SHP77 treated with DMSO at 0.1 percent for 48 hours (cell line): ENCODE data around the gene AGBL4.

Experiments used
- DNase-seq: peaks from one replicate; lab custom pipeline; 2025; lab: John Stamatoyannopoulos, UW

The AGBL4 gene

DNA sequence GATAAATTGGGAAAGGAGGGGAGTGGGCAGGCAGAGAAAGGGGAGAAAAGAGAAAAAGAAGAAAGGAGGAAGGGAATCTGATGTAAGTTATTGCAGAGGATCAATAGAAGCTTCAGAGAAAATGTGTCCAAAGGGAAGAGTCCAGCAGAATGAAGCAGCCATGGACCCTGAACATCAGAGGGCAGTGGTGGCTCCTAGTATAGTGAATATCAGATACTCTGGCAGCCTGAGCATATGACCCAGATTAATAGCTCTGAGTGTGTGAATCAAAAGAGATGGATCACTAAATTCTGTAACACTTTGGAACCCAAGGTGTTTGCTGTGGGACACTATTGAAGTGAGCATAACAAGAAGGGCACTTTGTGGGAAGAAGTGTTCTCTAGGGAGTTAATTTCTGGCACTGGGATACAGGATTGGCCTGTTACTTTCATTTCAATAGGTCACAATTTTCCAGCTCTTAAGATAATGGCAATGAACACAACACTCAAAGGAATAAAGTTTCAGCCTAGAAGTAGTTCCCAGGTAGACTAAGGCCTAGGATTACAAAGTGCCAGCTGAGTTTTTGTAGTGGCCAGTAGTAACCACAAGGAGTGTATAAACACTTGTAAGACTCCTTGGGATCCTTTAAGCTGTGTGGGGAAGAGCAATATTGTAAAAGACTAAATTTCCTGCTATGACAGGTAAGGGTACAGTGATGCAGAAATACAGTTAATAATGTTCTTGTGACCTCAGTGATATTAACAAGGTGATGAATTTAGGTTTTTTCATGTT, 1082.6 kb downstream of the AGBL4 start:
- no peak for DNase-seq

GRCh38 chr1:48940354-48940753, 1083.4 kb downstream of the AGBL4 start:
- DNase-seq = no peak

DNA sequence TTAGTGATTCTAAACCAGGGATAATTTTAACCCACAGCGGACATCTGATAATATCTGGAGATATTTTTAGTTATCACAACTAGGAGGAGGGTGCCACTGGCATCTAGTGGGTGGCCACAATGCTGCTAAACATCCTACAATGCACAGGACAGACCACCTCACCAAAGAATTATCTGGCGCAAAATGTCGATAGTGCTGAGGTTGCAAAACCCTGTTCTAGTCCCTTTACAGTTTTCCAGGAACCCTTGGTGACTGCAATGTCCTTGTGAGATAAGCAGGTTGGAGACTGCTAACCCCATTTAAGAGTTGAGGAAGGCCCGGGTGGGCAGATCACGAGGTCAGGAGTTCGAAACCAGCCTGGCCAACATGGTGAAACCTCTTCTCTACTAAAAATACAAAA, 1083.9 kb downstream of the AGBL4 start:
- no peak for DNase-seq

GRCh38 chr1:48939042-48939441, 1084.7 kb downstream of the AGBL4 start:
- no peak for DNase-seq

GRCh38 chr1:48937732-48938131, 1086.0 kb downstream of the AGBL4 start:
- no peak for DNase-seq

- no peak for DNase-seq
Measured at GRCh38 chr1:48936436-48936835, 1087.3 kb downstream of the AGBL4 start.

GRCh38 chr1:48932366-48932765, 1091.4 kb downstream of the AGBL4 start:
- DNase-seq = no peak

DNA sequence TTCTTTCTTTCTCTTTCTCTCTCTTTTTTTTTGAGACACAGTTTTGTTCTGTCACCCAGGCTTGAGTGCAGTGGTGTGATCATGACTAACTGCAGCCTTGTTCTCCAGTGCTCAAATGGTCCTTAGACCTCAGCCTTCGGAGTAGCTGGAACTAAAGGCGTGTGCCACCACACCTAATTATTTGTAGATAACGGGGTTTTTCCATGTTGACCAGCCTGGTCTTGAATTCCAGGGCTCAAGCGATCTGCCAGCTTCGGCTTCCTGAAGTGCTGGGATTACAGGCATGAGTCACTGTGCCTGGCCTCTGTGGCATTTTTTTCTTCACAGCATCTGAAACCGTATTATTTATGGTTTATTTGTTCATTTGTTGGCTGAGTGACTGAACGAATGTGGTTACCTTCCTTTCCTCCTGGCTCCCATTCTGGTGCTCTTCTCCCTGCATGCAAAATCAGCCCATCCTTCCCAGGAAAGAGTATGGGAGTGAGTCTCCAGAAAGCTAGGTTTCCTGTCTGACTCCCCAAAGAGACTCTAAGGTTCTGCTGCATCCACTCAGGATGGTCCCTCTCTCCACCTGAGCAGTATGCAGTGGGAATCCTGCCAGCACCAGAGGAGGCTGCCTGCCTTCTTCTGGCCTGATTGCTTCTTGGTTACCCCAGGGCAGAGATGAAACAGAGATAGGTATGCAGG, 1092.1 kb downstream of the AGBL4 start:
- DNase-seq = no peak

DNA sequence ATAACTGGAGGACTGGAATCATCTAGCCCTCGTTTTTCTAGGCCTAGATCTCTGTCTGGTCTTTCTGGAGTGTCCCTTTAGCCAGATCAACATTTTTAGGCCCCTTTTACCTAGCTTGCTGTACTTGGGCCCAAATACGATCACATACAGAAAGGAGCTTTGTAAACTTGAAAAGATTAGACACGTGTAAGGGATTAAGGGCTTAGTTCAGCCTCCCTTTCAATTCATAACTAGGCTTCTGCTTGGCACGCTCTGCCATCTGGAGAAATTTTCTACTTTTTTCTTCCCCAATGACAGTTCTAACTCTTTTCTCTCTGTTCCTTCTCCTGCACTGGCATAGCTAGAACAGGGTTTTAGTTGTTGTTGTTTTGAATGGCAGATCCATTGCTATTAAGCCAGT, 1093.7 kb downstream of the AGBL4 start:
- no peak for DNase-seq

- no peak for DNase-seq
Measured at GRCh38 chr1:48924099-48924498, 1099.7 kb downstream of the AGBL4 start.

GRCh38 chr1:48923116-48923515, 1100.6 kb downstream of the AGBL4 start:
- no peak for DNase-seq

- no peak for DNase-seq
Measured at GRCh38 chr1:48920851-48921250, 1102.9 kb downstream of the AGBL4 start.

DNA sequence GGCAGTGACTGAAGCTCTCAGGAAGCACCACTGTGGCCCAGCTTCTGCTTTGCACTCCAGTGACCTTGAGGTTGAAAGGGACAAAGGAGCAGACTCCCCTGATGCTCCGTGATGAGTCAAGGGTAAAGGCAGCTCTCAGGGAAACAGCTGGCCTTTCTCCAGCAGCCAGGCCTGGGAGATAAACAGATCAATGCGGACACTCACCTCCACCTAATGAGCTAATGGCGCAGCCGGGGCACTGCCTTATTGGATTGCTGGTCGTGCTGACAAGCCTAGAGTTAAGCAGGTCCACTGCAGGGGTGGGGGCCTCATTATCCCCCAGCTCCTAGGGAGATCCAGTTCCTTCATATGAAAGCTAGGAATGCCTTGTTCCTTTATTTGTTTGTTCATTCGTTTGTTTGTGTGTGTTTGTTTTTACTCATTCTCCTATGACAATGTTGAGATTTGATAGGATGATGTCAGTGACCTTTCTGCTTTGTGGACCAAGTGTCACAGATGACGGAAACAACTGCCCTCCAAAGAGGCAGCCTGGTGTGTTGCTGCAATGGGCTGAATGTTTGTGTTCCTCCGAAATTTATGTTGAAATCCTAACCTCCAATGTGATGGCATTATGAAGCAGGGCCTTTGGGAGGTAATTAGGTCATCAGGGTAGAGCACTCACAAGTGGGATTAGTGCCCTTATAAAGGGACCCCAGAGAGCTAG, 1105.7 kb downstream of the AGBL4 start:
- DNase-seq = peak; percentile 72

DNA sequence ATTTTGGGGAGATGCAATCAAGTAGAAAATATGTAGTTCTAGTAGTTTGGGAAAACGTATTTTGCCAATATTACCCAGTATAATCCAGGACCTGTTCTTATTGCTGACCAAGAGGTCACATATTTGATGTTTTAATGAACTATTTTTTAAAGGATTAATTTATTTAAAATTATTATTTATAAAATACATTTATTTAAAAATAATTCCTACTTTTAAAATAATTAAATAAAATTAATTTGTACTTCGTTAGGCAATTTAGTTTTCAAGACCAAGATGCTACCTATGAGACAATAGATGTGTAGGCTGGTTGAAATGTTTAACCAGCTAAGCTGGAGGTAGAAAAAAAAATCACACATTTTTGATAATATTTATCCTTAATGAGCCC, 1106.7 kb downstream of the AGBL4 start:
- DNase-seq = no peak

DNA sequence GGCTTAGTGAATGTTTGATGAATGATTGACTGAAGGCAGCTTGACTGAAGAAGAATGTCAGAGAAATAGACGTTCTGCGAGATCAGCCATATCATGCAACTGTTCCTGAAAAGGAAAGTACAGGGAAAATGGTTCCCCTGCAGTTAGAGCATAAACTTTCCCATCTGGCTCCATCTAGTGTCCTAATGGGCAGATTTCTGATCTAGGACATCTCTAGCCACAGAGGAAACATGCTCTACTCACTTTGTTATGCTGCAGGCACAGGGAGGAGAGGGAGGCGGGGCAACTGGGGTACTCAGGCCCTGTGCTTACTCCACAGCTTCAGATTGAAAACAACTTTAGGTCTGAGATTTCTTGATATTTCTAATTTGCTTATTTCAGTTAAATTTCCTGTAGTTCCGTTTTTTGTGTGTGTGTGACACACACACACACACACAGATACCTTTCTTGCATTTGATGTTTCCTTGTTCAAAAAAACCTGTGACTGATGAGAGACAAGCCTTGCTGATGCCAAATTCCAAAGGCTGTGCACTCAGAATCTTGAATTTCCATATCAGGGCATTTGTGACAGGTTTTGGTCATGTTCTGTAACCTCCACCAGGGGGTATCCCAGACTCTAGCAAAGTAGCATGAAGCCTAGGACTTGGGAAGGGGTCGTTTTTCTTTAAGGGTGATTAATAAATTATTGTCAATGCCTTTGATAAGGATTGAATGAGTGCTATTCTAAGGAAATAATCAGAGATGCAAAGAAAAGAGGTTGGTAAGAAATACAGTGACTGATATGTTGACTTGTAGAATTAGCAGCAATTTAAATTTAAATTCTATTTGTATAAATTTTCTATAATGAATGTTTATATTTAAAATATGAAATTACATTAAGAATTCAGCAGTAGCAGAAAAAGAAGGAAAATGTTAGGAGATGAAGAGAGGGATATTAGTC, 1107.4 kb downstream of the AGBL4 start:
- DNase-seq = peak; percentile 55

- DNase-seq = no peak
Measured at GRCh38 chr1:48908606-48909005, 1115.1 kb downstream of the AGBL4 start.

DNA sequence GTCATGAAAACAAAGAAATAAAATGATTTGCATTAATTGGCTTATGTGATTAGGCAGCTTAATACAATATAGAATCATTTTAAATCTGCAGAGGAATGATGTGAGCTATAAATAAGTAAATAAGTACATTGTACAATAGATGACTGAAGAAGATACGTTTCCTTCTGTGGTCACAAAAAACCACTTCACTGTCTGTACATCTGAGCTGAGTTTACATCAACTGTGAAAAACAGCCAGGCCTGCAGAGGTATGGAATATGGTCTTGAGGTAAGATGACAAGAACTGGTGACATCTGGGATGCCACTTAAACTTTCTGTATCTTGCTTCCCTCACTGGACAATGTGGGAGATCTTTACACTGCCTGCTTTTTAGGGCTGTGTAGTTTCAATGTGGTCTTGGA, 1117.0 kb downstream of the AGBL4 start:
- DNase-seq = no peak

DNA sequence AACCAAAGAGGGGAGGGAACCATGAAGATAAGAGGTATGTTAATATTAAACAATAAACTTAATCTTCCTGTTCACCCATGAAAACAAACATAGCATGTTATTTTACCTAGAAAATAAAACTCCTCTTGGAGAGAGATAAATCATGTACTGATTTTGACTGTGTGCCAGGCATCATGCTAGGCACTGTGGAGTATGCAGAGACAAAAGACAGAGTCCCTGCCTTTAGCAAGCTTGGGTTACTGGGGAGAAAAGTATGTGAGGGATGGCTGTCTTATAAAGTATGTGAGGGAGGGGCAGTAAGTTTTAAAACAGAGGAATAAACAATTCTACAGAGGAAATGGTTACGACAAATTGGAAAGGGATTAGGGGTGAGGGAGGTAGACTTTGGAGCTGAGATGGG, 1117.6 kb downstream of the AGBL4 start:
- no peak for DNase-seq

DNA sequence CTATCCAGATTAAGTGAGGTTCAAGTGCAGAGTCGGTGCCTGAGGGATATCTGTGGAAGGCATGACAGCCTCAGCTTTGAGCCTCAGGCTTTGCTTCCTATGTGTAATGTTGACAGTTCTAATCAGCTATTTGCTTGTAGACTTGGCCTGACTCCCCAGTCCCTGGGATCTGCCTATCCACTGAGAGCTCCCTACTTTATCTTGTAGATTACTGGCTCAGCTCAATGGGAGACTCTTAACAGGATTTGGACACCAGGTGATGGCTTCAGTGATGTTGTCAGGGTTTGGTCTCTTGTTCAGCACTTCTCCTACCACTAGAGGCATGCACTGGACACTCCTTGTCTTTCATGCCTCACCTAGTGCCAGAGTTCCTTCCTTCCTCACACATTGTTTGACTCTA, 1120.5 kb downstream of the AGBL4 start:
- no peak for DNase-seq

DNA sequence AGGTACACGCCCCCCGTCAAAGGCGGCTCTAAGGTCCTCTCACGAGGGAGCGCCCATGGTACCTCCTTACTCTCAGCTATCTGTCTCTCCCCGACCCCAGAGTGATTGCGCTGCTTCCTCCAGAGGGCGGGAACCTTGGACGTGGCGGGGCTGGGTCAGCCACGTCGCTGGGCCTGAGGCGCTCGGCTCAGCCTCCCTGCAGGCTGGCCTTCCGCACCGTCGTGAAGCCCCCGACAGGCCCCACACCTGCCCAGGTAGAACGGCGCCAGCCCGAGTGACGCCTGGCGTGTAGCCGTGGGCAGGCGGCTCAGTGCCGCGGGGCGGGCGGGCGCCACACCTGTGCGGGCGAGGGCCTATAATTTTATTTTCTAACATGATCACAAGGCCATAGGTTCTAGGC, 1124.9 kb downstream of the AGBL4 start:
- DNase-seq = no peak

- DNase-seq = no peak
Measured at GRCh38 chr1:48889615-48890014, 1134.1 kb downstream of the AGBL4 start.

DNA sequence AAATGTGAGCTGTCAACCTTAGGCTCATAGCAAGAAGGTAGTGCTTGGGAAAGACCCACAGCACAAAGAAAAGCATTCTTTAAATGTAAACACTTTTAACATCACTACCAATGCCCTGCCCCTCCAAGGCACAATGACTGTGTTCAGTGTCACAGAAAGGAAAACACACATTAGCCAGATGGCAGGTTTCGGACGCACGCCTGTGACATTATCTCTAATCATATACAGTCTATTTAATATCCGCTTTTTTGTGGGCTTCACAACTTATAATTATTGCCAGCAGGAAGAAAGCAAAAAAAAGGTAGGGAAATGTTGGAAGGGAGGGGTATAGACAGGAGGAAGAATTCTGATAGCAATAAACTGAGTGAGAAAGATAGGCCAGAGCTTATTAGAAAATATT, 1134.7 kb downstream of the AGBL4 start:
- no peak for DNase-seq
